ENCODE results near the gene PAPOLA.
A peak's percentile ranks its signal among the peaks of the same experiment; 100 is the strongest.

PAPOLA gene

GRCh38 chr14:96590190-96590864, 88.1 kb downstream of the PAPOLA start:
- POLR2A ChIA-PET: no interaction called here
- H3K4me3 ChIP-seq (ENCODE audit: low read depth, low read length): no peak overlapping the region
- no peak for TF ChIP-seq ZNF555 (tag by site-specific recombination; conservative IDR thresholded peaks at IDR 0.05)
- TF ChIP-seq, protein P1, sequence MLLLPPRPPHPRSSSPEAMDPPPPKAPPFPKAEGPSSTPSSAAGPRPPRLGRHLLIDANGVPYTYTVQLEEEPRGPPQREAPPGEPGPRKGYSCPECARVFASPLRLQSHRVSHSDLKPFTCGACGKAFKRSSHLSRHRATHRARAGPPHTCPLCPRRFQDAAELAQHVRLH (tag by site-specific recombination; IDR thresholded peaks at IDR 0.05): no peak
- TF ChIP-seq SP7 (tag by site-specific recombination; IDR thresholded peaks at IDR 0.05): no peak
- TF ChIP-seq ZNF335 (tag by site-specific recombination; conservative IDR thresholded peaks at IDR 0.05): no peak
- TF ChIP-seq MEIS1 (CRISPR knock-in tag; IDR thresholded peaks at IDR 0.05; ENCODE audit: borderline replicate concordance): no peak
- no peak for TF ChIP-seq REPIN1 (tag by site-specific recombination; IDR thresholded peaks at IDR 0.05; ENCODE audit: low read depth)
- TF ChIP-seq ZNF677 (tag by site-specific recombination; IDR thresholded peaks at IDR 0.05): no peak
- TF ChIP-seq ZNF184 (tag by site-specific recombination; IDR thresholded peaks at IDR 0.05): no peak
- no peak for TF ChIP-seq ZNF214 (tag by site-specific recombination; IDR thresholded peaks at IDR 0.05; ENCODE audit: borderline replicate concordance)
- TF ChIP-seq ZNF76 (tag by site-specific recombination; IDR thresholded peaks at IDR 0.05; ENCODE audit: borderline replicate concordance, low read depth): no peak
- TF ChIP-seq ZBTB49 (tag by site-specific recombination; IDR thresholded peaks at IDR 0.05; ENCODE audit: low read depth): no peak
- TF ChIP-seq ZNF10 (tag by site-specific recombination; IDR thresholded peaks at IDR 0.05): no peak
- TF ChIP-seq ZNF514 (tag by site-specific recombination; IDR thresholded peaks at IDR 0.05): no peak
- TF ChIP-seq ZNF16 (tag by site-specific recombination; IDR thresholded peaks at IDR 0.05; ENCODE audit: low read depth): no peak
- TF ChIP-seq KLF10 (tag by site-specific recombination; IDR thresholded peaks at IDR 0.05): no peak
- no peak for TF ChIP-seq ZNF280D (tag by site-specific recombination; IDR thresholded peaks at IDR 0.05)
- no peaks in the 10 kb centered on the region for H3K36me3 ChIP-seq (ENCODE audit: control insufficient read depth in 2 of 2, insufficient read depth in 1 of 2, low read length in 2 of 2)
- no peaks in the 10 kb centered on the region for H3K9me3 ChIP-seq (ENCODE audit: control insufficient read depth, insufficient read depth, low read depth, low read length)
- CTCF ChIA-PET: interaction anchor here (1.8 kb wide), 1 partner anchor 23 kb away, joined by 7 read pairs; no protein-coding TSS in a partner anchor
- H3K27ac ChIP-seq (ENCODE audit: extremely low read depth, low read depth, low read length): no peak overlapping the region
- no peaks in the 10 kb centered on the region for H3K4me1 ChIP-seq (ENCODE audit: control insufficient read depth, insufficient read depth, low read length)

DNA sequence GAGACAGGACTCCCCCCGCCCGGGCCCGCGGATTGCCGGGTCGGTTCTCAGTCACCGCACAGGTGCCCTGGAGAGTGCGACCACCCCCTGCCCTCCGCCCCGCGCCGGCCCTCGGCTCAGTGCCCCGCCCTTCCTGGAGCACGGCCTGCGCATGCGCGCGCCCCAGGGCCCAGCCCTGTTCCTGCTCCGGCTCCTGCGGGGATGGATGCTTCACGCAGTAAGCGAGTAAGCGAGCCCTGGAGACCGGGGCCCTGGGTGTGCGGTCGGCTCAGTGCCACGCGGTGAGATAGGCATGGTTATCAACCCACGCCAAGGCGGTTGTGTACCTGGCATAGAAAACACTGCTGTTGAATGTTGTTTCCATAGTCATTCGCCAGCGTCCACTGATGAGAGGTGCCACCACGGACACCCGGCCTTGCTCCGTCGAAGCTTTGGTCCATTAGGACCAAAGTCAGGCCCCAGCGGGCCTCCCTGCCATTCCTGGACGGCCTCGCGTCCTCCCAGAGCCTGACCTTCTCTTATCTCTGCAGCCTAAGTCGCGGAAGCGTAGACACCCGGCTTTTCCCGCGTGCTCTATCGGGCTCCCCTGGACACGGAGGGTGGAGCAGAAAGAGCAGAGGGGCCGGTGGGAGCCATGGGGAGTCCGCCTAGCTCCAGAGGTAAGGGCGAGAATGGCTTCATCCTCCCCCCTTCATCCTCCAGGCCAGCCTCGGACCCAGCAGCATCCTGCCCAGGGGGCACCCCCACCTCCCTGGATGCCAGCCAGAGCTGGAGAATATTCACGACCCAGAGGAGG, 90.6 kb downstream of the PAPOLA start:
- Histone ChIP-seq H3K36me3 (ENCODE audit: control insufficient read depth in 2 of 2, insufficient read depth in 1 of 2, low read length in 2 of 2) (no peaks in the 10 kb centered on the region), H3K9me3 (ENCODE audit: control insufficient read depth, insufficient read depth, low read depth, low read length) (no peaks in the 10 kb centered on the region), H3K4me3 (ENCODE audit: low read depth, low read length) (peak overlapping the region; percentile 25), H3K4me1 (ENCODE audit: control insufficient read depth, insufficient read depth, low read length) (no peaks in the 10 kb centered on the region), H3K27ac (ENCODE audit: extremely low read depth, low read depth, low read length) (no peak overlapping the region)
- ChIA-PET POLR2A (no interaction called here), CTCF (no interaction called here)
- TF ChIP-seq ZNF423 (tag by site-specific recombination; IDR thresholded peaks at IDR 0.05): no peak
- no peak for TF ChIP-seq ZNF10 (tag by site-specific recombination; IDR thresholded peaks at IDR 0.05)
- no peak for TF ChIP-seq MYNN (tag by site-specific recombination; IDR thresholded peaks at IDR 0.05; ENCODE audit: borderline replicate concordance)
- no peak for TF ChIP-seq ZIC2 (tag by site-specific recombination; IDR thresholded peaks at IDR 0.05)
- TF ChIP-seq ZNF280C (tag by site-specific recombination; IDR thresholded peaks at IDR 0.05): no peak
- TF ChIP-seq ZNF391 (tag by site-specific recombination; IDR thresholded peaks at IDR 0.05; ENCODE audit: borderline replicate concordance, low read depth): no peak

Data from HEK293 (cell line).